K562 (cell line): ENCODE measurements around the gene H2BK1. TPM values are rescaled to one million over a fixed set of nuclear protein-coding genes. Genes with fewer than 3 reads are reported as not detected.

Source experiments
- BRD4 ChIP-seq: fragments of 200-600 bp; sonication (generic); IDR thresholded peaks from 2 replicates; pipeline ENCODE4 v1.6.1; 2017; ENCODE audit warnings: inconsistent platforms
- CHD2 ChIP-seq: IDR thresholded peaks from 2 replicates; pipeline ENCODE4 v1.6.1; 2011; ENCODE audit warnings: low read depth, low read length
- COPS2 ChIP-seq: fragments of 450-650 bp; conservative IDR thresholded peaks from 2 replicates; pipeline ENCODE4 v1.6.1; 2016; ENCODE audit warnings: mild to moderate bottlenecking, moderate library complexity
- CREM ChIP-seq: IDR thresholded peaks from 2 replicates; pipeline ENCODE4 v1.6.1; 2014; ENCODE audit warnings: antibody characterized with exemption, low read depth
- DDX20 ChIP-seq: fragments of 450-650 bp; IDR thresholded peaks from 2 replicates; pipeline ENCODE4 v1.6.1; 2016; ENCODE audit warnings: missing genetic modification characterization, low read depth, mild to moderate bottlenecking, missing compliant biosample characterization, moderate library complexity
- DIDO1 ChIP-seq: fragments of 450-650 bp; IDR thresholded peaks from 2 replicates; pipeline ENCODE4 v1.6.1; 2016; ENCODE audit warnings: low read depth, missing biosample characterization, missing genetic modification characterization
- FOXA3 ChIP-seq, 2 experiments: fragments of 450-650 bp in 1 of 2; sonication (generic) in 1 of 2; formaldehyde crosslinking; IDR thresholded peaks in 1 of 2; conservative IDR thresholded peaks in 1 of 2; 2 replicates each; pipeline versions ENCODE4 v1.4.0 to v1.8.0; 2020 to 2022; ENCODE audit warnings: mild to moderate bottlenecking in 2 of 2, missing genetic modification reagents in 1 of 2
- FOXK2 ChIP-seq, 2 experiments: fragments of 450-650 bp; IDR thresholded peaks in 1 of 2; conservative IDR thresholded peaks in 1 of 2; 2 replicates each; pipeline ENCODE4 v1.6.1; 2016; ENCODE audit warnings: low read depth in 2 of 2, mild to moderate bottlenecking in 1 of 2
- HDAC3 ChIP-seq: fragments of 450-650 bp; IDR thresholded peaks from 2 replicates; pipeline ENCODE4 v1.6.1; 2018; ENCODE audit warnings: borderline replicate concordance, mild to moderate bottlenecking, moderate library complexity; ENCODE audit not compliant: partially characterized antibody
- ILF3 ChIP-seq: fragments of 450-650 bp; IDR thresholded peaks from 2 replicates; pipeline ENCODE4 v1.6.1; 2018; ENCODE audit warnings: antibody characterized with exemption, mild to moderate bottlenecking, moderate library complexity, borderline replicate concordance
- JUNB ChIP-seq: fragments of 450-650 bp; formaldehyde crosslinking; conservative IDR thresholded peaks from 2 replicates; pipeline ENCODE4 v1.4.0; 2020; ENCODE audit warnings: mild to moderate bottlenecking
- KLF10 ChIP-seq: fragments of 250-450 bp; sonication (Bioruptor Pico); IDR thresholded peaks from 2 replicates; pipeline ENCODE4 v1.6.1; 2021; ENCODE audit warnings: matching md5 sums
- POLR2H ChIP-seq: IDR thresholded peaks from 2 replicates; pipeline ENCODE4 v1.6.1; 2016; ENCODE audit warnings: missing genetic modification characterization, low read depth, mild to moderate bottlenecking, control low read depth, missing compliant biosample characterization, moderate library complexity
- STAT5A ChIP-seq: IDR thresholded peaks from 2 replicates; pipeline ENCODE4 v1.6.1; 2012; ENCODE audit warnings: low read length, inconsistent platforms, borderline replicate concordance
- STAT6 ChIP-seq: sonication (generic); formaldehyde crosslinking; IDR thresholded peaks from 2 replicates; pipeline ENCODE4 v1.8.1; 2023; ENCODE audit warnings: mild to moderate bottlenecking, missing genetic modification reagents
- ZEB2 ChIP-seq: fragments of 450-650 bp; IDR thresholded peaks from 2 replicates; pipeline ENCODE4 v1.6.1; 2016
- ZNF445 ChIP-seq: fragments of 250-450 bp; sonication (Bioruptor Pico); IDR thresholded peaks from 2 replicates; pipeline ENCODE4 v1.4.0; 2020; ENCODE audit warnings: low read depth, mild to moderate bottlenecking, moderate library complexity
- ZNF79 ChIP-seq: fragments of 250-450 bp; sonication (Bioruptor Pico); IDR thresholded peaks from 2 replicates; pipeline ENCODE4 v1.4.0; 2020; ENCODE audit warnings: low read depth, mild to moderate bottlenecking, moderate library complexity
- polyA plus RNA-seq, 8 experiments: library from polyadenylated mRNA; depleted of rRNA in 4 of 8; stranded (reverse) in 5 of 8; unstranded in 3 of 8; fragments of >200 nt; fragmentation: Nextera tagmentation in 2 of 8; fragmentation: Illumina TruSeq in 1 of 8; extraction: Ambion mirVana in 2 of 8; extraction: Trizol in 1 of 8; gene quantifications; 2 replicates each; pipeline versions ENCODE4 v1.2.1 to v1.2.3, GENCODE V29; 2011 to 2014; ENCODE audit warnings: inconsistent platforms in 1 of 8, missing spikeins in 1 of 8
- total RNA-seq, 7 experiments: library from RNA; depleted of rRNA in 6 of 7; stranded (reverse); fragments of >200 nt in 6 of 7; fragmentation: Illumina TruSeq in 2 of 7; extraction: Trizol in 2 of 7; gene quantifications; 2 replicates each; pipeline versions ENCODE4 v1.2.1 to v1.2.3, GENCODE V29; 2011 to 2021; ENCODE audit warnings: low replicate concordance in 1 of 7
- TF ChIP-seq, protein P1 (sequence below): sonication (generic); formaldehyde crosslinking; IDR thresholded peaks from 2 replicates; pipeline ENCODE4 v1.8.1; 2023; ENCODE audit warnings: mild to moderate bottlenecking, missing genetic modification reagents
- TF ChIP-seq, protein P2 (sequence below): fragments of 250-450 bp; sonication (Bioruptor Pico); IDR thresholded peaks from 2 replicates; pipeline ENCODE4 v1.8.0; 2022; ENCODE audit warnings: moderate library complexity, mild to moderate bottlenecking, inconsistent platforms
- TF ChIP-seq, protein P3 (sequence below): fragments of 200-800 bp; sonication (Bioruptor generic); IDR thresholded peaks from 2 replicates; pipeline ENCODE4 v1.6.1; 2017; ENCODE audit warnings: missing genetic modification characterization, missing compliant biosample characterization

Gene H2BK1
- total and polyA plus RNA-seq, 9 of the 15 experiments (the other 6 are each of a cell fraction or from before 2014, with no cell fraction given), result not detected

- peak; percentile 81; the same call in 1 of the 2 replicates for TF ChIP-seq BRD4
- TF ChIP-seq POLR2H (tag), result no peak
- no peak for TF ChIP-seq ILF3
- TF ChIP-seq FOXA3 (CRISPR knock-in tag; conservative IDR thresholded peaks at IDR 0.05 in 1 of 2, IDR thresholded peaks at IDR 0.05 in 1 of 2), result 0 out of 4 replicates have a peak, but pooled peaks of 1 of the 2 experiments have one; percentile 49
- TF ChIP-seq FOXK2 (conservative IDR thresholded peaks at IDR 0.05 in 1 of 2, IDR thresholded peaks at IDR 0.05 in 1 of 2; ENCODE audit: low read depth in 2 of 2), result no peak; a peak in 1 of 4 replicates
- TF ChIP-seq ZEB2, result no peak
- no peak for TF ChIP-seq ZNF79 (CRISPR knock-in tag)
- no peak for TF ChIP-seq JUNB (CRISPR knock-in tag)
- TF ChIP-seq, protein P1, sequence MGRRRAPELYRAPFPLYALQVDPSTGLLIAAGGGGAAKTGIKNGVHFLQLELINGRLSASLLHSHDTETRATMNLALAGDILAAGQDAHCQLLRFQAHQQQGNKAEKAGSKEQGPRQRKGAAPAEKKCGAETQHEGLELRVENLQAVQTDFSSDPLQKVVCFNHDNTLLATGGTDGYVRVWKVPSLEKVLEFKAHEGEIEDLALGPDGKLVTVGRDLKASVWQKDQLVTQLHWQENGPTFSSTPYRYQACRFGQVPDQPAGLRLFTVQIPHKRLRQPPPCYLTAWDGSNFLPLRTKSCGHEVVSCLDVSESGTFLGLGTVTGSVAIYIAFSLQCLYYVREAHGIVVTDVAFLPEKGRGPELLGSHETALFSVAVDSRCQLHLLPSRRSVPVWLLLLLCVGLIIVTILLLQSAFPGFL (CRISPR knock-in tag), result 0 out of 2 replicates have a peak, but pooled peaks have one; percentile 15
- no peak; the same call in 1 of the 2 replicates for TF ChIP-seq STAT5A
- TF ChIP-seq, protein P2, sequence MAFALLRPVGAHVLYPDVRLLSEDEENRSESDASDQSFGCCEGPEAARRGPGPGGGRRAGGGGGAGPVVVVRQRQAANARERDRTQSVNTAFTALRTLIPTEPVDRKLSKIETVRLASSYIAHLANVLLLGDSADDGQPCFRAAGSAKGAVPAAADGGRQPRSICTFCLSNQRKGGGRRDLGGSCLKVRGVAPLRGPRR (CRISPR knock-in tag), result no peak
- TF ChIP-seq CREM, result peak; percentile 79
- TF ChIP-seq CHD2, result no peak
- TF ChIP-seq STAT6 (CRISPR knock-in tag), result no peak
- TF ChIP-seq, protein P3, sequence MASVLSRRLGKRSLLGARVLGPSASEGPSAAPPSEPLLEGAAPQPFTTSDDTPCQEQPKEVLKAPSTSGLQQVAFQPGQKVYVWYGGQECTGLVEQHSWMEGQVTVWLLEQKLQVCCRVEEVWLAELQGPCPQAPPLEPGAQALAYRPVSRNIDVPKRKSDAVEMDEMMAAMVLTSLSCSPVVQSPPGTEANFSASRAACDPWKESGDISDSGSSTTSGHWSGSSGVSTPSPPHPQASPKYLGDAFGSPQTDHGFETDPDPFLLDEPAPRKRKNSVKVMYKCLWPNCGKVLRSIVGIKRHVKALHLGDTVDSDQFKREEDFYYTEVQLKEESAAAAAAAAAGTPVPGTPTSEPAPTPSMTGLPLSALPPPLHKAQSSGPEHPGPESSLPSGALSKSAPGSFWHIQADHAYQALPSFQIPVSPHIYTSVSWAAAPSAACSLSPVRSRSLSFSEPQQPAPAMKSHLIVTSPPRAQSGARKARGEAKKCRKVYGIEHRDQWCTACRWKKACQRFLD (CRISPR knock-in tag), result no peak
- TF ChIP-seq HDAC3, result no peak
- no peak for TF ChIP-seq ZNF445 (CRISPR knock-in tag)
- no peak for TF ChIP-seq DIDO1 (tag)
- TF ChIP-seq DDX20 (tag), result no peak
- TF ChIP-seq KLF10 (CRISPR knock-in tag), result no peak
- no peak for TF ChIP-seq COPS2
Measured at GRCh38 chr7:151232091-151232916, 22.0 kb upstream of the H2BK1 start, which contains the start of gene CHPF2 (continued).
